ENCODE data around the gene FCSK. TPM values are rescaled to one million over a fixed set of nuclear protein-coding genes. Genes with fewer than 3 reads are reported as not detected.
"Not testable (repeated sequence)": the region's sequence is repeated elsewhere in the genome, so short reads cannot be mapped to it uniquely, and the experiment has no call there.

FCSK gene
- total RNA-seq: 10 to 100 TPM; 15.4 to 18.0 TPM

DNA sequence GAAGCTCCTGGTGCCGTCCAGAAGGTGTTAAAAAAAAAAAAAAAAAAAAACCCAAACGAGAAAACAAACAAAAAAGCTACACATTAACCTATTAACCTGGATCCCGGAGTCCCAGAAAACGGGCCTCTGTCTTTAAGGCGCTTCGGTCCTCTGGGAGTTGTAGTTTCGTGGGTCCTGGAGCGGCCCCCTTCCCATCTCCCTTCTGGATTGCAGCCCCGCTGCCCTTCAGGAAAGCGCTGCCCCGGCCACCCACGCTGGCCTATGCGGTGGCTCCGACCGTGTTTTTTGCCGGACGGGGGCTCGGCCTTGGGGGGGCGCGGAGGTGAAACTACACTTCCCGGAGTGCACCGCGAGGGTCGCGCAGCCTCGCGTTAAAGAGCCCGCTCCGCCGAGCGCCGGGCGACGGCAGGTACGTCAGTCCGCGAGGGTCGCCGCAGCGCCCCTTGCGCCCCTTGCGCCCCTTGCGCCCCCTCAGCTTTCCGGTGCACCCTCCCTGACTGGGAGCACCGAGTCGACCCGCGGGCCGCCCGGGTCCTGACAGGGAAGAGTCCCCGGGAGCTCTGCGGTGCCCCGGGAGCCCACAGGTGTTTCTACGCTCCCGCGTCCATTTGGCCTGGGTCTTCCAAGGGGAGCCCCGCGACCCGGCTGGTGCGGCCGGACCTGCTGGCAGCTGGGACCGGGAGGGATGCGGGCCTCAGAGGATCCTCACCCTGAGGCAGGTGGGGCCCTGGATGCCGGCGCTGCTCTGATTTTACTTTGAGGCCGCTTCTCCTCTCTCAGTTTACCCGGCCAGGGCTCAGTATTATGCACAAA lies at the start of gene FCSK:
Gene FCSK (plus strand): TSS at position 374 of the 813 bp plus-strand sequence. CDS start 8,596 bp downstream, outside the sequence.
- ATAC-seq (replicated peaks in 1 of 2) (peak; percentile 92 to 95), DNase-seq (peak; percentile 74)
- peak within 1 kb of the TSS; percentile 97 for H3K27ac Mint-ChIP-seq
- H3K36me3 Mint-ChIP-seq (ENCODE audit: insufficient read depth in 2 of 2): no peaks in the 10 kb centered on the region
- peaks cover 28% of the 10 kb centered on the region for H3K4me1 Mint-ChIP-seq (ENCODE audit: low read depth)
- peak within 1 kb of the TSS; percentile 93 to 98 for H3K4me3 Mint-ChIP-seq
- H3K27me3 Mint-ChIP-seq (ENCODE audit: low read depth): no peaks in the 10 kb centered on the region
- H3K9me3 Mint-ChIP-seq: no peaks in the 10 kb centered on the region

DNA sequence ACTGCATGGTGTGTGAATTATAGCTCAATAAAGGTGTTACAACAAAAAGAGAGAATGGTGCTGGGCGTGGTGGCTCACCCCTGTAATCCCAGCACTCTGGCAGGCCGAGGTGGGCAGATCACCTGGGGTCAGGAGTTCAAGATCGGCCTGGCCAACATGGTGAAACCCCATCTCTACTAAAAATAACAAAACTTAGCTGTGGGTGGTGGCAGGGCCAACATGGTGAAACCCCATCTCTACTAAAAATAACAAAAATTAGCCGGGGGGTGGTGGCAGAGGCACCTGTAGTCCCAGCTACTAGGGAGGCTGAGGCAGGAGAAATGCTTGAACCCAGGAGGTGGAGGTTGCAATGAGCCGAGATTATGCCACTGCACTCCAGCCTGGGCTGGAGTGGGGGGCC lies 48.3 kb upstream of the FCSK start:
- not testable (repeated sequence) for ATAC-seq (replicated peaks in 1 of 2); H3K9me3 Mint-ChIP-seq; H3K27me3 Mint-ChIP-seq (ENCODE audit: low read depth); H3K27ac Mint-ChIP-seq; H3K36me3 Mint-ChIP-seq (ENCODE audit: insufficient read depth in 2 of 2); DNase-seq; H3K4me3 Mint-ChIP-seq
- H3K4me1 Mint-ChIP-seq (ENCODE audit: low read depth): peaks cover 49% of the 10 kb centered on the region

DNA sequence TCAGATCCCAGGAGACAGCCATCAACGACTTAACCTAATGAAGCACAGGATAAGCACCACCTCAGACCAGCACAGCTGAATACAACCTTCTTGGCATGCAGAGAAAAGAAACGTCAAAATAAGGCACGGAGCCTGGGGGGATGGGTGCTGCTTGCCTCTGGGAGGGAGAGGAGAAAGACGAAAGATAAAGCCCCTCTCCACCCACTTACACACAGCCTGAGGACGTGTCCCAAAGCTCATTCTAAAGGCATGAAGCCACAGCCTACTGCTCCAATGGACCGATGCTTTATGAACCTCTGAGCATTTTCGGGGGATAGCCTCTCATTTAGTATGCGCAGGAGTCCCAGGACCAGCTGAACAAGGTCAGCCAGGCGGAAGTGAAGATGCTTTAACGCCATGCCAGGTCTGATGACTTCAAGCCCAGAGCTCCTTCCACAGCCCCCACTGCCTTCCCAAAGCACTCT lies 46.6 kb upstream of the FCSK start:
- DNase-seq (no peak), ATAC-seq (replicated peaks in 1 of 2) (no peak)
- H3K4me3 Mint-ChIP-seq: no peak overlapping the region
- peaks cover 0 to 7% of the 10 kb centered on the region in 2 donors for H3K36me3 Mint-ChIP-seq (ENCODE audit: insufficient read depth in 2 of 2)
- no peaks in the 10 kb centered on the region for H3K9me3 Mint-ChIP-seq
- H3K27ac Mint-ChIP-seq: no peak overlapping the region
- H3K27me3 Mint-ChIP-seq (ENCODE audit: low read depth): no peaks in the 10 kb centered on the region
- peaks cover 47% of the 10 kb centered on the region for H3K4me1 Mint-ChIP-seq (ENCODE audit: low read depth)

DNA sequence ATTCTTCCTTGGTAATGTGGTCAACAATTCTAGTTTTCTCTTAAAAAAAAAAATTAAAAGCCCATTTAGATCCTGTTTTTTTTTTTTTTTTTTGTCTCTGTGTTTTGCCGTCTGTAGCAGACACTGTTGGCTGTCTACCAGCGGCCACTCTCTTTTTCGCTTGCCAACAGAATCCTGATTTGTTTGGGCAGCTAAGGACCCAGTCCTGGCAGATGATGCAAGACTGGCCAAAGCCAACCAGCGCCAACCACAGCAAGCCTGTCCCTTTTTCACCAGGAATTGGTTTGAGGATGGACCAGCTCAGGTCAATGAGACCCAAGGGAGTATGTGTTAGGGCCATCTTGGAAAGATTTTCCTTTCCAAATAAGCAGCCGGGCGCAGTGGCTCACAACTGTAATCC lies 43.7 kb upstream of the FCSK start:
- no peak overlapping the region for H3K27ac Mint-ChIP-seq
- no peaks in the 10 kb centered on the region for H3K27me3 Mint-ChIP-seq (ENCODE audit: low read depth)
- H3K4me1 Mint-ChIP-seq (ENCODE audit: low read depth): peaks cover 19% of the 10 kb centered on the region
- H3K9me3 Mint-ChIP-seq: no peaks in the 10 kb centered on the region
- H3K36me3 Mint-ChIP-seq (ENCODE audit: insufficient read depth in 2 of 2): peaks cover 0 to 3% of the 10 kb centered on the region in 2 donors
- DNase-seq (no peak), ATAC-seq (replicated peaks in 1 of 2) (no peak)
- no peak overlapping the region for H3K4me3 Mint-ChIP-seq

DNA sequence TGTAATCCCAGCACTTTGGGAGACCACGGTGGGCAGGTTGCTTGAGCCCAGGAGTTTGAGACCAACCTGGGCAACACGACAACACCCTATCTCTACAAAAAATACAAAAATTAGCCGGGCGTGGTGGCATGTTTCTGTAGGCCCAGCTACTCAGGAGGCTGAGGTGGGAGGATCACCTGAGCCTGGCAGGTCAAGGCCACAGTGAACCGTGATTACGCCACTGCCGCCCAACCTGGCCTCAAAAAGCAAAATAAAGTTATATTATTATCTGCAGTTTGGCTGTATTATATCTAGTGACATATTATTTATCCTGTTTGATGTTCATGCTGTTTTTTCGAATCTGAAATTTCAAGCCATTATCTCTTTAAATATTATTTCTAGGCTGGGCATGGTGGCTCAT lies 42.0 kb upstream of the FCSK start:
- no peaks in the 10 kb centered on the region for H3K9me3 Mint-ChIP-seq

DNA sequence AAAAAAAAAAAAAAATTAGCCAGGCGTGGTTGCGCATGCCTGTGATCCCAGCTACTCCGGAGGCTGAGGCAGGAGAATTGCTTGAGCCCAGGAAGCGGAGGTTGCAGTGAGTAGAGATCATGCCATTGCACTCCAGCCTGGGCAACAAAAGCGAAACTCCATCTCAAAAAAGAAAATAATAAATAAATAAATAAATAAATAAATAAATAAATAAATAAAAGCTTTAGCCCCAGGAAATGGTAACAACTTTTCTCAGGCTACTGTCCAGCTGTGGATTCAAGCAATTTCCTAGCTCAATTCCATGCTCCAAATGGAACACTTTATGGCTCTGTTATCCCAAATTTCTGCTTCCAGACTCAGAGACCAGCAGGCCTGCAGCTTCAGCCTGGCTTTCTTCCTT lies 40.8 kb upstream of the FCSK start:
- DNase-seq; H3K9me3 Mint-ChIP-seq; ATAC-seq (replicated peaks in 1 of 2); H3K36me3 Mint-ChIP-seq (ENCODE audit: insufficient read depth in 2 of 2); H3K27ac Mint-ChIP-seq; H3K4me3 Mint-ChIP-seq; H3K27me3 Mint-ChIP-seq (ENCODE audit: low read depth): not testable (repeated sequence)
- peaks cover 21% of the 10 kb centered on the region for H3K4me1 Mint-ChIP-seq (ENCODE audit: low read depth)

More for the DNA sequence above, 42.0 kb upstream of the FCSK start:
- ATAC-seq (replicated peaks in 1 of 2) (no peak), DNase-seq (no peak)
- Mint-ChIP-seq H3K36me3 (ENCODE audit: insufficient read depth in 2 of 2) (peaks cover 0 to 3% of the 10 kb centered on the region in 2 donors), H3K27me3 (ENCODE audit: low read depth) (no peaks in the 10 kb centered on the region), H3K4me3 (no peak overlapping the region), H3K4me1 (ENCODE audit: low read depth) (peaks cover 13% of the 10 kb centered on the region), H3K27ac (no peak overlapping the region)

DNA sequence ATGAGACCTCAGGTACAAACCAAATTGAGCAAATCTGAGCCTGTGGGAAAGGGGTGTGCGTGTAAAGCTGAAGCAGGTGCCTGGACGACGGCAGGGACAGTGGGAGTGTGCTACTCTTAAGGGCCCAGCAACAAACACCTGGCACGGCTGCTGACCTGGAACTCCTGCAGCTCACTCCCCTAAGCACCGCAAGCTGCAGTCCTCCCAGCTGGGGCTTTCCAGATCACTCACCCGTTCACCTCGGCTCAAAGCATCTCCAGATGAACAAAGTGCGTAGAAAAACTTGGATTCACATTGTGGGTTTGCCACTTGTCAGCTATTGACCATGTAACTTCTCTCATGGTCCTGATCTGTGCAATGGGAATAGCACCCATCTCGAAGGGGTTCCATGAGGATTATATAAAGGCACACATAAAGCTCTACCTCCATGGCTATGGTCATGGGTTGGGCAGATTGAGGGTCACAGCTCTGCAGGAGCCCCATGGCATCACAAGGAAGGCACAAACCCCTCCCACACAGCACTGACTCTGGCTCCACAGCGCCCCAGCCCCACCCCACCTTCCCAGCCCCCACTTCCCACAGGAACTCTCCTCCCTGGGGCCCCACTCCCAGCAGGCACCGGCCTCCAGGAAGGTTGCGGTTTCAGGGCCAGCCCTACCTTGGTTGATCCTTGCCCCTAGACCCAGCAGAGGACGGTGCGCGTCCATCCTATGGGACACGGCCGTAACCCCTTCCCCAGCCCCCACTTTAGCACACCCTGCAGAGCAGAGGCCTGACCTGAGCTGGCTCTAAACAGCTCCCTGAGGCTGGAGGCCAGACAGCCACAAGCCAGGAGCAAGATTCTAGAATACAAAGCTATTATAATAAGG lies 37.4 kb upstream of the FCSK start:
- no peaks in the 10 kb centered on the region for H3K36me3 Mint-ChIP-seq (ENCODE audit: insufficient read depth in 2 of 2)
- DNase-seq: no peak
- no peak overlapping the region for H3K4me3 Mint-ChIP-seq
- H3K4me1 Mint-ChIP-seq (ENCODE audit: low read depth): peaks cover 31% of the 10 kb centered on the region
- peak overlapping the region; percentile 27 for H3K27ac Mint-ChIP-seq
- no peak for ATAC-seq (replicated peaks in 1 of 2)
- no peaks in the 10 kb centered on the region for H3K27me3 Mint-ChIP-seq (ENCODE audit: low read depth)
- no peaks in the 10 kb centered on the region for H3K9me3 Mint-ChIP-seq

DNA sequence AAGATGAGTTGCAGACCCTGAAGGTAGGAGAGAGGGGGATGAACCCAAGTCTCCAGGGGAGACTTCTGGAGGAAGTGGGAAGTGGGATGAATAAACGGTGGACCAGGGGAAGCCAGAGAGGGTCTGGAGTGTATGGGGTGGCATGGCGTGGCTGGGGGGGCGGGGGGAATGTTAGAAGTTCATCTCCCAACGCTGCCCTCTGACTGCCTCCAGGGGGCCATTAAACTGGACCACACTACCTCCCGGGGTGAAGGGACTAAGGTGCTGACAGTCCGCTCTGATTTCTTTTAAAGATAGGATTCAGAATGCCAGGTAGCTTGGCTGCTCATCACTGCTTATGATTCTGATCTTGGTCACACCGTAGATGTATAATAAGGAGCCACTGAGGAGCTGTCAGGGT lies 36.7 kb upstream of the FCSK start:
- Mint-ChIP-seq H3K27me3 (ENCODE audit: low read depth) (no peaks in the 10 kb centered on the region), H3K36me3 (ENCODE audit: insufficient read depth in 2 of 2) (no peaks in the 10 kb centered on the region), H3K4me1 (ENCODE audit: low read depth) (peaks cover 31% of the 10 kb centered on the region), H3K27ac (no peak overlapping the region), H3K4me3 (no peak overlapping the region), H3K9me3 (no peaks in the 10 kb centered on the region)
- DNase-seq (no peak), ATAC-seq (replicated peaks in 1 of 2) (no peak)

DNA sequence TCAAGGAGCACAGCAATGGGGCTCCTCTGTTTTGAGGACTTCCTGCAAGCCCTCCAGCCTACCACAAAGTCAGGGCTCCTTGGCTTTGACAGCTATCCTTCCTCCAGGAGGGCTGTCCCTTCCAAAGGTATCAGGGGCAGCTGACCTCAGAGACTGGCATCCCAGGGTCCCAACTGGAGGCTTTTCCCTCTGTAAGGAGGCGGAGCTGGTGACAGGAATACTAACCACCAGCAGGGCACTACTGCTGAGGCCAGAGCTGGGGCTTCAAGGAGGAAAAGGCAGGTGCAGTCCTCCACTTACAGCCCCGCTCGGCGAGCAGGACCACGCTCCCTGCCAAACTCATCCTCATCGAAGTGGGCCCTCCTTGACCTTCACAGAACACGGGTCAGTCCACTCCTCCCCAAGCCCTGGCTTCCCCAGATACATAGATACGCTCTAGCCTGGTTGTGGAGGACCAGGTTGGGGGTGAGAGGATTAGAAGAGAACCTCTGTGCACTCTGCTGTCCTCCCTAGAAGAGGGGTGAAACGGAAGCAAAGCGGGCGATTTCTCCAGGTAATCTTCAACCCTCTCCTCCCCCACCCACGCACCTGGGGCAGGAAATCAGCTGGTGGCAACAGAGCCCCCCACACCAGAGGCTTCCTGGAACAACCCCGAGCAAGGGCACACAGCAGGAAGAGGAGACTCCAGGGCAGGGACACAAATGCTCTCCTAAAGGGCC lies 36.0 kb upstream of the FCSK start:
- DNase-seq: peak in 1 of 2 donors; percentile 39
- Mint-ChIP-seq H3K36me3 (ENCODE audit: insufficient read depth in 2 of 2) (no peaks in the 10 kb centered on the region), H3K27me3 (ENCODE audit: low read depth) (no peaks in the 10 kb centered on the region), H3K27ac (no peak overlapping the region), H3K4me3 (peak overlapping the region; percentile 40 to 68), H3K4me1 (ENCODE audit: low read depth) (peaks cover 31% of the 10 kb centered on the region), H3K9me3 (no peaks in the 10 kb centered on the region)
- peak; percentile 30 to 57 for ATAC-seq (replicated peaks in 1 of 2)

DNA sequence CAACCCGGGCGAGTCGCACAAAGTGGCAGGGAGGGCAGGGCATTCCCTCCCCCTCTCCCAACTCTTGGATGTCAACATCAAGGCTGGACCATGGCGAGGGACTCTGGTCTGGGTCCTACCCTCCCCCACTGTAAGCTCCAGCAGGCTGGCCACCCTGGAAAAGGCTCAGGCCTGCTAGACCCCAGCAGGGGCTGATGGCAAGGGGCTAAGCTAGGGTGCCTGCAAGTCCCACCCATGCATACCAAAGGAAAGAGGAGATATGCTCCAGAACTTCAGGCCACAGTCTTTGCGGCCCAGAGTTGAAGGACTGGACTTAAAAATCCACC lies 35.4 kb upstream of the FCSK start:
- peak overlapping the region; percentile 40 to 68 for H3K4me3 Mint-ChIP-seq
- no peak overlapping the region for H3K27ac Mint-ChIP-seq
- DNase-seq (no peak), ATAC-seq (replicated peaks in 1 of 2) (peak in 1 of 2 donors; percentile 16)
- H3K4me1 Mint-ChIP-seq (ENCODE audit: low read depth): peaks cover 31% of the 10 kb centered on the region
- no peaks in the 10 kb centered on the region for H3K27me3 Mint-ChIP-seq (ENCODE audit: low read depth)
- no peaks in the 10 kb centered on the region for H3K9me3 Mint-ChIP-seq
- no peaks in the 10 kb centered on the region for H3K36me3 Mint-ChIP-seq (ENCODE audit: insufficient read depth in 2 of 2)

DNA sequence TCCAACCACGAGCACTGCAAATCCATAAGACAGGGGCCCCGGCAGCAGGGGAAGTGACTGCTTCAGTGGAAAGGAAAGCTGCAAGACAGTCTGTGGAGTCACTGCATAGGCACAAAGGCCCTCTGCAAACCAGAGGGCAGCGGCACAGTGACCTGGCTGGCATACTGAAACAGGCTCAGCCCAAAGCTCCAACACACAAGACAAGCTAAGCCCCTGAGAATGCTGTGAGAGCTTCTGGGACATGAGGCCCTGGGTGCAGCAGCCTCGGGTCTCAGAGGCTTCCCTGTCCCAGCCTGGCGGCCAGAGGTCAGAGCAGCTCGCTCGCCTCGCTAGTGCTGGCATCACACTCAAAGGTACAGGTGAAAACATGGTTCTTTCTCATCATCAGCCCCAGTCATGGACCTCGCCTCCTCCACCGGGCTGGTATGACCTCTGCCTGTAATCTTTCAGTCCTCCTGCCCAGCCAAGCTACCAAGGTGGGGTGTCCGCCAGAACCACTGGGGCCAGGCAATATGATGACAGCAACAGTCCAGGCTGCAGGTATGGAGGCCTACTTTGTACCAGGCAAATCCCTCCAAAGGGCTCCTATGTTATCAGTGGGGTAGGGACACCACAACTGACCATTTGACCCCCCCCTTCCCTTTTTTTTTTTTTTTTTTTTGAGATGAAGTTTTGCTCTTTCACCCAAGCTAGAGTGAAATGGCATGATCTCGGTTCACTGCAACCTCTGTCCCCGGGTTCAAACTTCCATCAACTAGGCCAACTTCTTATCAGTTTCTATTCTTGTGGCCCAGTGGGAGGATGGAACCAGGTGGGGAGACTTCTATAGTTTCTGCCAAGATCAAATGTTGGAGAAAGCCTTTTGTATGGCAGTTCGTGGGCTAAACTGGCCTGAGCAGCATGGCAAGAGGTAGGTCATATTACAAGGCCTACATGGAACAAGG lies 34.7 kb upstream of the FCSK start:
- peak overlapping the region in 1 of 2 donors; percentile 68 for H3K4me3 Mint-ChIP-seq
- ATAC-seq (replicated peaks in 1 of 2) (peak in 1 of 2 donors; percentile 33), DNase-seq (no peak)
- H3K27me3 Mint-ChIP-seq (ENCODE audit: low read depth): no peaks in the 10 kb centered on the region
- H3K4me1 Mint-ChIP-seq (ENCODE audit: low read depth): peaks cover 31% of the 10 kb centered on the region
- H3K36me3 Mint-ChIP-seq (ENCODE audit: insufficient read depth in 2 of 2): no peaks in the 10 kb centered on the region
- no peak overlapping the region for H3K27ac Mint-ChIP-seq
- no peaks in the 10 kb centered on the region for H3K9me3 Mint-ChIP-seq

DNA sequence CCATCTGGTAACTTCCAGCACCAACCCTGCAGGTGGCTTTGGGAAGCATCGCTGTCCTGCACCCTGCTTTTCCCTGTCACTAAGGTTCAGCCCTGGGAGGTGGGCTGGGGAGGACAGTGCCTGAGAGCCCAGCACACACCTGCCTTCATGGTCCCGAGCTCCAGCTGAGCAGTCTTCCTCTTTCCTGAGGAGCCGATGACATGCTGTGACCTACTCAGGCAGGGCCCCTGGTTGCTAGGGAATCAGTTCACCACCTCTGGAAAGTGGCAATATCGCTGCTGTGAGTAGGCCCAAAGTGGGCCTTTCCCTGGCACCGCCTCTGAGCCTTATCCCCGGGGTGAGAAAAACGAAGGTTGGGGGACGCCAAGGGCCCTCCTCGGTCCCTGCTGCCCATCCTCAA lies 33.4 kb upstream of the FCSK start:
- Mint-ChIP-seq H3K27me3 (ENCODE audit: low read depth) (no peaks in the 10 kb centered on the region), H3K36me3 (ENCODE audit: insufficient read depth in 2 of 2) (peaks cover 0 to 3% of the 10 kb centered on the region in 2 donors)
- no peak for ATAC-seq (replicated peaks in 1 of 2)

More for the DNA sequence above, 33.4 kb upstream of the FCSK start:
- H3K9me3 Mint-ChIP-seq: no peaks in the 10 kb centered on the region
- no peak overlapping the region for H3K4me3 Mint-ChIP-seq
- no peak overlapping the region for H3K27ac Mint-ChIP-seq
- peaks cover 31% of the 10 kb centered on the region for H3K4me1 Mint-ChIP-seq (ENCODE audit: low read depth)
- no peak for DNase-seq
